ENCODE measurements around the gene DDX5.

- TF ChIP-seq SP2 (tag by site-specific recombination; IDR thresholded peaks at IDR 0.05) (no peak), ZNF621 (tag by site-specific recombination; IDR thresholded peaks at IDR 0.05) (no peak), REST (tag by site-specific recombination; IDR thresholded peaks at IDR 0.05) (no peak), PBX3 (CRISPR knock-in tag; IDR thresholded peaks at IDR 0.05) (no peak)
- TF ChIP-seq, protein P1, sequence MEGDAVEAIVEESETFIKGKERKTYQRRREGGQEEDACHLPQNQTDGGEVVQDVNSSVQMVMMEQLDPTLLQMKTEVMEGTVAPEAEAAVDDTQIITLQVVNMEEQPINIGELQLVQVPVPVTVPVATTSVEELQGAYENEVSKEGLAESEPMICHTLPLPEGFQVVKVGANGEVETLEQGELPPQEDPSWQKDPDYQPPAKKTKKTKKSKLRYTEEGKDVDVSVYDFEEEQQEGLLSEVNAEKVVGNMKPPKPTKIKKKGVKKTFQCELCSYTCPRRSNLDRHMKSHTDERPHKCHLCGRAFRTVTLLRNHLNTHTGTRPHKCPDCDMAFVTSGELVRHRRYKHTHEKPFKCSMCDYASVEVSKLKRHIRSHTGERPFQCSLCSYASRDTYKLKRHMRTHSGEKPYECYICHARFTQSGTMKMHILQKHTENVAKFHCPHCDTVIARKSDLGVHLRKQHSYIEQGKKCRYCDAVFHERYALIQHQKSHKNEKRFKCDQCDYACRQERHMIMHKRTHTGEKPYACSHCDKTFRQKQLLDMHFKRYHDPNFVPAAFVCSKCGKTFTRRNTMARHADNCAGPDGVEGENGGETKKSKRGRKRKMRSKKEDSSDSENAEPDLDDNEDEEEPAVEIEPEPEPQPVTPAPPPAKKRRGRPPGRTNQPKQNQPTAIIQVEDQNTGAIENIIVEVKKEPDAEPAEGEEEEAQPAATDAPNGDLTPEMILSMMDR (tag by site-specific recombination; IDR thresholded peaks at IDR 0.05), result no peak
- TF ChIP-seq, protein P2, sequence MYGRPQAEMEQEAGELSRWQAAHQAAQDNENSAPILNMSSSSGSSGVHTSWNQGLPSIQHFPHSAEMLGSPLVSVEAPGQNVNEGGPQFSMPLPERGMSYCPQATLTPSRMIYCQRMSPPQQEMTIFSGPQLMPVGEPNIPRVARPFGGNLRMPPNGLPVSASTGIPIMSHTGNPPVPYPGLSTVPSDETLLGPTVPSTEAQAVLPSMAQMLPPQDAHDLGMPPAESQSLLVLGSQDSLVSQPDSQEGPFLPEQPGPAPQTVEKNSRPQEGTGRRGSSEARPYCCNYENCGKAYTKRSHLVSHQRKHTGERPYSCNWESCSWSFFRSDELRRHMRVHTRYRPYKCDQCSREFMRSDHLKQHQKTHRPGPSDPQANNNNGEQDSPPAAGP (tag by site-specific recombination; IDR thresholded peaks at IDR 0.05), result no peak
Measured at GRCh38 chr17:64509179-64509578, 3.1 kb upstream of the DDX5 start.
